GM21515 (cell line): ENCODE data around the gene HOXC6.

Experiments used
- ATAC-seq: cut with Tn5 transposase; IDR thresholded peaks from one replicate; pipeline ENCODE4 v1.9.1; 2021; ENCODE audit not compliant: unreplicated experiment

The HOXC6 gene

GRCh38 chr12:54025499-54026405 is 2.5 kb upstream of the HOXC6 start:
- ATAC-seq = no peak

GRCh38 chr12:54026640-54027441 is 1.4 kb upstream of the HOXC6 start:
- no peak for ATAC-seq

- ATAC-seq = no peak
Measured at GRCh38 chr12:54027442-54027786, 826 bp upstream of the HOXC6 start.

- no peak for ATAC-seq
Measured at GRCh38 chr12:54029529-54030441, 1.5 kb downstream of the HOXC6 start.

- no peak for ATAC-seq
Measured at GRCh38 chr12:54030442-54030801, 2.2 kb downstream of the HOXC6 start.

- ATAC-seq = no peak
Measured at GRCh38 chr12:54030889-54031471, 2.7 kb downstream of the HOXC6 start.

- no peak for ATAC-seq
Measured at GRCh38 chr12:54031480-54031879, 3.2 kb downstream of the HOXC6 start.

- no peak for ATAC-seq
Measured at GRCh38 chr12:54032086-54032619, 3.9 kb downstream of the HOXC6 start.

- no peak for ATAC-seq
Measured at GRCh38 chr12:54032627-54033100, 4.4 kb downstream of the HOXC6 start, which contains the start of gene HOXC5. Gene HOXC5 (plus strand): TSS chr12:54033050. CDS start chr12:54033123, 73 bp downstream.

- ATAC-seq = no peak
Measured at GRCh38 chr12:54033106-54033979, 5.1 kb downstream of the HOXC6 start.

- no peak for ATAC-seq
Measured at GRCh38 chr12:54033980-54034784, 5.9 kb downstream of the HOXC6 start.

GRCh38 chr12:54034785-54035310 is 6.6 kb downstream of the HOXC6 start:
- ATAC-seq = no peak

GRCh38 chr12:54035568-54036264 is 7.5 kb downstream of the HOXC6 start:
- ATAC-seq = no peak

- no peak for ATAC-seq
Measured at GRCh38 chr12:54036620-54037359, 8.6 kb downstream of the HOXC6 start.

GRCh38 chr12:54037360-54038283 is 9.4 kb downstream of the HOXC6 start:
- ATAC-seq = no peak
